Caco-2 (cell line): ENCODE data around the gene DNAJC17. TPM values are rescaled to one million over a fixed set of nuclear protein-coding genes. Genes with fewer than 3 reads are reported as not detected.

ENCODE experiments used
- BruUV-seq: library from RNA; stranded (reverse); fragments of 400-500 nt; replicated peaks from 2 replicates; lab custom pipeline; 2021; lab: Mats Ljungman, UMichigan
- CTCF ChIA-PET: fragments of 300-600 bp; sonication (Branson Sonifier 250); formaldehyde crosslinking; loops from one replicate; lab custom pipeline; 2022; ENCODE audit warnings: antibody characterized with exemption; lab: Charles Lee
- POLR2A ChIA-PET: fragments of 300-600 bp; sonication (Branson Sonifier 250); formaldehyde crosslinking; loops from one replicate; lab custom pipeline; 2022; ENCODE audit warnings: antibody characterized with exemption; lab: Charles Lee
- DNase-seq, 2 experiments: peaks; one replicate each; pipeline versions ENCODE4 v3.0.0 to v3.0.0-alpha.2; 2020 to 2022
- H3K27me3 ChIP-seq: replicated peaks from 2 replicates; pipeline ENCODE4 v1.6.0; 2011; ENCODE audit warnings: low read length; ENCODE audit not compliant: control insufficient read depth, insufficient read depth
- H3K36me3 ChIP-seq: 2 replicates; pipeline ENCODE4 v1.5.1; 2011; ENCODE audit warnings: low read length; ENCODE audit not compliant: control insufficient read depth, insufficient read depth
- H3K4me1 ChIP-seq: fragments of 250-450 bp; sonication (Bioruptor Pico); 2 replicates; pipeline ENCODE4 v1.5.1; 2020; ENCODE audit warnings: mild to moderate bottlenecking
- H3K4me3 ChIP-seq: 2 replicates; pipeline ENCODE4 v1.5.1; 2011; ENCODE audit warnings: low read depth, mild to moderate bottlenecking, control low read depth, low read length
- H3K9me3 ChIP-seq: fragments of 250-450 bp; sonication (Bioruptor Pico); 2 replicates; pipeline ENCODE4 v1.5.1; 2020; ENCODE audit warnings: mild to moderate bottlenecking, moderate library complexity
- H3K27ac Mint-ChIP-seq: one replicate; pipeline ENCODE4 v1.8.0; 2022; ENCODE audit warnings: mixed read lengths; ENCODE audit not compliant: unreplicated experiment
- H3K27me3 Mint-ChIP-seq: one replicate; pipeline ENCODE4 v1.8.0; 2022; ENCODE audit warnings: mixed read lengths; ENCODE audit not compliant: insufficient read depth, unreplicated experiment
- H3K36me3 Mint-ChIP-seq: one replicate; pipeline ENCODE4 v1.8.0; 2022; ENCODE audit warnings: mild to moderate bottlenecking, mixed read lengths; ENCODE audit not compliant: insufficient read depth, unreplicated experiment
- H3K4me1 Mint-ChIP-seq: one replicate; pipeline ENCODE4 v1.8.0; 2022; ENCODE audit warnings: low read depth, mixed read lengths; ENCODE audit not compliant: unreplicated experiment
- H3K4me3 Mint-ChIP-seq: one replicate; pipeline ENCODE4 v1.8.0; 2022; ENCODE audit warnings: mild to moderate bottlenecking, moderate library complexity, mixed read lengths; ENCODE audit not compliant: unreplicated experiment
- H3K9me3 Mint-ChIP-seq: one replicate; pipeline ENCODE4 v1.8.0; 2022; ENCODE audit warnings: mixed read lengths; ENCODE audit not compliant: unreplicated experiment
- intact Hi-C: fragments of 100-400 bp; cut with micrococcal nuclease; formaldehyde crosslinking; loops from one replicate; pipeline ENCODE4 v1.10.0; 2022; ENCODE audit not compliant: unreplicated experiment
- total RNA-seq: library from RNA; stranded (reverse); gene quantifications from 2 replicates; pipeline ENCODE4 v1.2.3, GENCODE V29; 2022
- TF ChIP-seq, protein P1 (sequence below), 2 experiments: fragments of 200-600 bp in 1 of 2; IDR thresholded peaks; 1 replicate in 1 of 2; 2 replicates in 1 of 2; pipeline versions ENCODE4 v1.5.1 to v1.8.0; 2011 to 2022; ENCODE audit warnings: antibody characterized with exemption in 1 of 2, control low read depth in 1 of 2, inconsistent platforms in 1 of 2, low read depth in 1 of 2, low read length in 1 of 2, mild to moderate bottlenecking in 1 of 2, moderate library complexity in 1 of 2; ENCODE audit not compliant: insufficient read depth in 1 of 2, severe bottlenecking in 1 of 2, unreplicated experiment in 1 of 2

Gene DNAJC17
- total RNA-seq, 1 experiment from 2014 or later, result 30.1 TPM

DNA sequence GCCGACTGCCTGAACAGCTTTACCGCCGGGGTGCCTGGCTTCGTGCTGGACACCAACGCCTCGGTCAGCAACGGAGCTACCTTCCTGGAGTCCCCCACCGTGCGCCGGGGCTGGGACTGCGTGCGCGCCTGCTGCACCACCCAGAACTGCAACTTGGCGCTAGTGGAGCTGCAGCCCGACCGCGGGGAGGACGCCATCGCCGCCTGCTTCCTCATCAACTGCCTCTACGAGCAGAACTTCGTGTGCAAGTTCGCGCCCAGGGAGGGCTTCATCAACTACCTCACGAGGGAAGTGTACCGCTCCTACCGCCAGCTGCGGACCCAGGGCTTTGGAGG is 37.4 kb upstream of the DNAJC17 start:
- H3K4me1 Mint-ChIP-seq, result peaks cover 9% of the 10 kb centered on the region
- H3K27ac Mint-ChIP-seq, result peak overlapping the region; percentile 93
- H3K36me3 Mint-ChIP-seq, result peaks cover 32% of the 10 kb centered on the region
- no peak for DNase-seq
- TF ChIP-seq, protein P1, sequence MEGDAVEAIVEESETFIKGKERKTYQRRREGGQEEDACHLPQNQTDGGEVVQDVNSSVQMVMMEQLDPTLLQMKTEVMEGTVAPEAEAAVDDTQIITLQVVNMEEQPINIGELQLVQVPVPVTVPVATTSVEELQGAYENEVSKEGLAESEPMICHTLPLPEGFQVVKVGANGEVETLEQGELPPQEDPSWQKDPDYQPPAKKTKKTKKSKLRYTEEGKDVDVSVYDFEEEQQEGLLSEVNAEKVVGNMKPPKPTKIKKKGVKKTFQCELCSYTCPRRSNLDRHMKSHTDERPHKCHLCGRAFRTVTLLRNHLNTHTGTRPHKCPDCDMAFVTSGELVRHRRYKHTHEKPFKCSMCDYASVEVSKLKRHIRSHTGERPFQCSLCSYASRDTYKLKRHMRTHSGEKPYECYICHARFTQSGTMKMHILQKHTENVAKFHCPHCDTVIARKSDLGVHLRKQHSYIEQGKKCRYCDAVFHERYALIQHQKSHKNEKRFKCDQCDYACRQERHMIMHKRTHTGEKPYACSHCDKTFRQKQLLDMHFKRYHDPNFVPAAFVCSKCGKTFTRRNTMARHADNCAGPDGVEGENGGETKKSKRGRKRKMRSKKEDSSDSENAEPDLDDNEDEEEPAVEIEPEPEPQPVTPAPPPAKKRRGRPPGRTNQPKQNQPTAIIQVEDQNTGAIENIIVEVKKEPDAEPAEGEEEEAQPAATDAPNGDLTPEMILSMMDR (IDR thresholded peaks at IDR 0.05; ENCODE audit: insufficient read depth in 1 of 2, low read depth in 1 of 2, low read length in 1 of 2, severe bottlenecking in 1 of 2, unreplicated experiment in 1 of 2), result no peak
- ChIA-PET POLR2A (interaction anchor here (0.6 to 3.8 kb wide), 7 partner anchors 13 to 270 kb away, joined by 3 to 23 read pairs (median 7); partner anchors contain the start of genes DNAJC17 and ZFYVE19), CTCF (interaction anchor here (0.5 to 3.0 kb wide), 7 partner anchors 13 to 150 kb away, joined by 3 to 12 read pairs (median 4); partner anchors contain the start of genes CHAC1 and VPS18)
- Histone ChIP-seq H3K36me3 (peaks cover 4% of the 10 kb centered on the region), H3K9me3 (no peaks in the 10 kb centered on the region), H3K4me1 (peaks cover 34% of the 10 kb centered on the region), H3K4me3 (peak overlapping the region; percentile 85), H3K27me3 (no peaks in the 10 kb centered on the region)
- intact Hi-C loops, result no loop called here
- H3K9me3 Mint-ChIP-seq, result no peaks in the 10 kb centered on the region
- no peaks in the 10 kb centered on the region for H3K27me3 Mint-ChIP-seq
- peak overlapping the region; percentile 99 for H3K4me3 Mint-ChIP-seq
- no TSS peak for BruUV-seq

DNA sequence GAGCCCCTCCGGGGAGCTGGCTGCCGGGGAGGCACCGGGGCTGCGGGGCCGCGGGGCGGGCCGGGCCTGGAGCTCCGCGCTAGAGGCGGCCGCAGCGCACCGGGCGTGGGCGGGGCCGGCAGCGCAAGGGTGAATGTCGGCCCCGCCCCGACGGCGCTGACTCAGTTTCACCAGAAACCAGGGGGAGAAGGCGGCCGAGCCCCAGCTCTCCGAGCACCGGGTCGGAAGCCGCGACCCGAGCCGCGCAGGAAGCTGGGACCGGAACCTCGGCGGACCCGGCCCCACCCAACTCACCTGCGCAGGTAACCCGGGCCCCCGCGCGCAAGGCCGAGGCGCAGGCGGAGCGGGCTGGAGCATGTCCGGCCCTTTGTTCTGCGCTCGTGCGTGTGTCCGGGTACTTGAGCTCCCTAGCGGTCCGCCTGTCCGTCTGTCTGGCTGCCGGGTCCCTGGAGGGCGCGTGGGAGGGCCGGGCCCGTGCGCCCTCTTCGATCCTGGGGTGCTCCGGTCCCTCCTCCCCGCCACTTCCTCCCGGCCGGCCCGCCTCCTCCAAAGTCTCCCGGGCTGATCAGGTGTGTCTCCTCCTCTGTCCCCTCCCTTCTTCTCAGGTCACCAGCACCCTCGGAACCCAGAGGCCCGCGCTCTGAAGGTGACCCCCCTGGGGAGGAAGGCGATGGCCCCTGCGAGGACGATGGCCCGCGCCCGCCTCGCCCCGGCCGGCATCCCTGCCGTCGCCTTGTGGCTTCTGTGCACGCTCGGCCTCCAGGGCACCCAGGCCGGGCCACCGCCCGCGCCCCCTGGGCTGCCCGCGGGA is 36.8 kb upstream of the DNAJC17 start, which contains the start of gene SPINT1:
Gene SPINT1 (plus strand): TSS at position 164 of the 811 bp plus-strand sequence. CDS start 507 bp downstream, at position 671.
- Histone ChIP-seq H3K36me3 (peaks cover 4% of the 10 kb centered on the region), H3K27me3 (no peaks in the 10 kb centered on the region), H3K9me3 (no peaks in the 10 kb centered on the region), H3K4me3 (peak within 1 kb of the TSS; percentile 85), H3K4me1 (peaks cover 34% of the 10 kb centered on the region)
- Mint-ChIP-seq H3K27me3 (no peaks in the 10 kb centered on the region), H3K4me3 (peak within 1 kb of the TSS; percentile 99), H3K4me1 (peaks cover 9% of the 10 kb centered on the region), H3K27ac (peak within 1 kb of the TSS; percentile 93), H3K36me3 (peaks cover 27% of the 10 kb centered on the region), H3K9me3 (no peaks in the 10 kb centered on the region)
- intact Hi-C loops, result no loop called here
- TF ChIP-seq, protein P1 (IDR thresholded peaks at IDR 0.05; ENCODE audit: insufficient read depth in 1 of 2, low read depth in 1 of 2, low read length in 1 of 2, severe bottlenecking in 1 of 2, unreplicated experiment in 1 of 2), result no peak
- CTCF ChIA-PET, result interaction anchor here (0.5 to 2.1 kb wide), 14 partner anchors 13 to 256 kb away, joined by 3 to 11 read pairs (median 4); partner anchors contain the start of genes CHAC1, DNAJC17, GCHFR and RHOV
- no TSS peak for BruUV-seq
- DNase-seq, result peak; percentile 79
- POLR2A ChIA-PET, result interaction anchor here (0.5 to 3.8 kb wide), 17 partner anchors 8 to 390 kb away, joined by 3 to 23 read pairs (median 5); partner anchors contain the start of genes CCDC32, DNAJC17, PPP1R14D and ZFYVE19

DNA sequence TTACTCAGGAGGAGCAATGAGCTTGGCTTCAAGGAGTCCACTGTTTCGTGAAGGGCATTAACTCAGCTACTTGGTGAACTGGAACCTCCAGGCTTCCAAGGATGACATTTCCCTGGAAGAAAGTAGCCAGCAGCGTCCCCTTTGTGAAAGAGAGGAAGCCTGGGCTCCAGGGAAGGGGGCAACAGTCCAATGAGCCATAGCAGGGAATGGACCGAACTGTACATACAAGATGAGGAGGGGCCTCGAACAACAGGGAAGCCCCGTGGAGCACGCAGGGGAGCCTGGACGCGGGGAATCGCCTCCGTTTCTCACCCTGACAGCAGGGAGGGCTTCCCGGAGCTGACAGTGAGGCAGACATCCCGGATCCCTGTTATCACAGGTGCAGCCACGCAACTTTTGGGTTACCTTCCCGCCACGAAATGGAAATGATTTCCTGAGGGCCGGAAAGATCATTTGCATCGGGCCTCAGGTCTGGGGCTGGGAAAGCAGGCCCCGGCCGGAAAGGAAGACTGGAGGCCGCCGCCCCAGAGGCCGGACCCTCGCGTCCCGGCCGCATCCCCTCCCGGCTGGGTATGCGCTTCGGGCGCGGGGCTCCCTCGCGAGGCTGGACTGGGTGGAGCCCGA is 36.1 kb upstream of the DNAJC17 start:
- no peaks in the 10 kb centered on the region for H3K27me3 Mint-ChIP-seq
- Histone ChIP-seq H3K27me3 (no peaks in the 10 kb centered on the region), H3K4me3 (peak overlapping the region; percentile 85), H3K4me1 (peaks cover 33% of the 10 kb centered on the region), H3K36me3 (peaks cover 4% of the 10 kb centered on the region), H3K9me3 (no peaks in the 10 kb centered on the region)
- peak overlapping the region; percentile 99 for H3K4me3 Mint-ChIP-seq
- ChIA-PET POLR2A (interaction anchor here (0.5 to 3.8 kb wide), 15 partner anchors 9 to 389 kb away, joined by 3 to 23 read pairs (median 5); partner anchors contain the start of genes CCDC32, DNAJC17, PPP1R14D and ZFYVE19), CTCF (interaction anchor here (0.6 to 2.1 kb wide), 12 partner anchors 14 to 255 kb away, joined by 3 to 11 read pairs (median 4); partner anchors contain the start of genes CHAC1, DNAJC17, GCHFR and RHOV)
- peaks cover 20% of the 10 kb centered on the region for H3K36me3 Mint-ChIP-seq
- no TSS peak for BruUV-seq
- TF ChIP-seq, protein P1 (IDR thresholded peaks at IDR 0.05; ENCODE audit: insufficient read depth in 1 of 2, low read depth in 1 of 2, low read length in 1 of 2, severe bottlenecking in 1 of 2, unreplicated experiment in 1 of 2), result no peak
- intact Hi-C loops, result no loop called here
- H3K27ac Mint-ChIP-seq, result peak overlapping the region; percentile 89
- DNase-seq, result no peak
- peaks cover 8% of the 10 kb centered on the region for H3K4me1 Mint-ChIP-seq
- no peaks in the 10 kb centered on the region for H3K9me3 Mint-ChIP-seq
